Caco-2 (cell line): Measurements from ENCODE around the gene CIC. TPM values are rescaled to one million over a fixed set of nuclear protein-coding genes. Genes with fewer than 3 reads are reported as not detected.

Experiments used
- BruUV-seq: library from RNA; stranded (reverse); fragments of 400-500 nt; replicated peaks from 2 replicates; lab custom pipeline; 2021; lab: Mats Ljungman, UMichigan
- CTCF ChIA-PET: fragments of 300-600 bp; sonication (Branson Sonifier 250); formaldehyde crosslinking; loops from one replicate; lab custom pipeline; 2022; ENCODE audit warnings: antibody characterized with exemption; lab: Charles Lee
- POLR2A ChIA-PET: fragments of 300-600 bp; sonication (Branson Sonifier 250); formaldehyde crosslinking; loops from one replicate; lab custom pipeline; 2022; ENCODE audit warnings: antibody characterized with exemption; lab: Charles Lee
- DNase-seq, 2 experiments: peaks; one replicate each; pipeline versions ENCODE4 v3.0.0 to v3.0.0-alpha.2; 2020 to 2022
- H3K27me3 ChIP-seq: replicated peaks from 2 replicates; pipeline ENCODE4 v1.6.0; 2011; ENCODE audit warnings: low read length; ENCODE audit not compliant: control insufficient read depth, insufficient read depth
- H3K36me3 ChIP-seq: 2 replicates; pipeline ENCODE4 v1.5.1; 2011; ENCODE audit warnings: low read length; ENCODE audit not compliant: control insufficient read depth, insufficient read depth
- H3K4me1 ChIP-seq: fragments of 250-450 bp; sonication (Bioruptor Pico); 2 replicates; pipeline ENCODE4 v1.5.1; 2020; ENCODE audit warnings: mild to moderate bottlenecking
- H3K4me3 ChIP-seq: 2 replicates; pipeline ENCODE4 v1.5.1; 2011; ENCODE audit warnings: low read depth, mild to moderate bottlenecking, control low read depth, low read length
- H3K9me3 ChIP-seq: fragments of 250-450 bp; sonication (Bioruptor Pico); 2 replicates; pipeline ENCODE4 v1.5.1; 2020; ENCODE audit warnings: mild to moderate bottlenecking, moderate library complexity
- H3K27ac Mint-ChIP-seq: one replicate; pipeline ENCODE4 v1.8.0; 2022; ENCODE audit warnings: mixed read lengths; ENCODE audit not compliant: unreplicated experiment
- H3K27me3 Mint-ChIP-seq: one replicate; pipeline ENCODE4 v1.8.0; 2022; ENCODE audit warnings: mixed read lengths; ENCODE audit not compliant: insufficient read depth, unreplicated experiment
- H3K36me3 Mint-ChIP-seq: one replicate; pipeline ENCODE4 v1.8.0; 2022; ENCODE audit warnings: mild to moderate bottlenecking, mixed read lengths; ENCODE audit not compliant: insufficient read depth, unreplicated experiment
- H3K4me1 Mint-ChIP-seq: one replicate; pipeline ENCODE4 v1.8.0; 2022; ENCODE audit warnings: low read depth, mixed read lengths; ENCODE audit not compliant: unreplicated experiment
- H3K4me3 Mint-ChIP-seq: one replicate; pipeline ENCODE4 v1.8.0; 2022; ENCODE audit warnings: mild to moderate bottlenecking, moderate library complexity, mixed read lengths; ENCODE audit not compliant: unreplicated experiment
- H3K9me3 Mint-ChIP-seq: one replicate; pipeline ENCODE4 v1.8.0; 2022; ENCODE audit warnings: mixed read lengths; ENCODE audit not compliant: unreplicated experiment
- CTCF ChIP-seq, 2 experiments: fragments of 200-600 bp in 1 of 2; IDR thresholded peaks; 1 replicate in 1 of 2; 2 replicates in 1 of 2; pipeline versions ENCODE4 v1.5.1 to v1.8.0; 2011 to 2022; ENCODE audit warnings: antibody characterized with exemption in 1 of 2, control low read depth in 1 of 2, inconsistent platforms in 1 of 2, low read depth in 1 of 2, low read length in 1 of 2, mild to moderate bottlenecking in 1 of 2, moderate library complexity in 1 of 2; ENCODE audit not compliant: insufficient read depth in 1 of 2, severe bottlenecking in 1 of 2, unreplicated experiment in 1 of 2
- intact Hi-C: fragments of 100-400 bp; cut with micrococcal nuclease; formaldehyde crosslinking; loops from one replicate; pipeline ENCODE4 v1.10.0; 2022; ENCODE audit not compliant: unreplicated experiment
- total RNA-seq: library from RNA; stranded (reverse); gene quantifications from 2 replicates; pipeline ENCODE4 v1.2.3, GENCODE V29; 2022

Gene CIC
- total RNA-seq, 1 experiment from 2014 or later: 47.8 TPM

GRCh38 chr19:42315024-42315423, 46.0 kb downstream of the CIC start:
- no peak overlapping the region for H3K4me3 Mint-ChIP-seq
- CTCF ChIA-PET: no interaction called here
- Histone ChIP-seq H3K4me3 (no peak overlapping the region), H3K36me3 (no peaks in the 10 kb centered on the region), H3K27me3 (no peaks in the 10 kb centered on the region), H3K4me1 (0 out of 2 replicates have a peak, but pooled peaks cover 5% of the 10 kb centered on the region), H3K9me3 (no peaks in the 10 kb centered on the region)
- H3K4me1 Mint-ChIP-seq: no peaks in the 10 kb centered on the region
- POLR2A ChIA-PET: no interaction called here
- H3K9me3 Mint-ChIP-seq: no peaks in the 10 kb centered on the region
- no peak overlapping the region for H3K27ac Mint-ChIP-seq
- no TSS peak for BruUV-seq
- intact Hi-C loops: no loop called here
- TF ChIP-seq CTCF (IDR thresholded peaks at IDR 0.05; ENCODE audit: insufficient read depth in 1 of 2, low read depth in 1 of 2, low read length in 1 of 2, severe bottlenecking in 1 of 2, unreplicated experiment in 1 of 2): no peak
- H3K27me3 Mint-ChIP-seq: peaks cover 11% of the 10 kb centered on the region
- H3K36me3 Mint-ChIP-seq: no peaks in the 10 kb centered on the region
- DNase-seq: no peak

GRCh38 chr19:42316223-42317211, 47.5 kb downstream of the CIC start:
- CTCF ChIA-PET: no interaction called here
- POLR2A ChIA-PET: no interaction called here
- H3K4me3 ChIP-seq: no peak overlapping the region

More at GRCh38 chr19:42316223-42317211, 47.5 kb downstream of the CIC start:
- H3K9me3 Mint-ChIP-seq: no peaks in the 10 kb centered on the region
- BruUV-seq: no TSS peak
- H3K27me3 Mint-ChIP-seq: peaks cover 12% of the 10 kb centered on the region
- TF ChIP-seq CTCF (IDR thresholded peaks at IDR 0.05; ENCODE audit: insufficient read depth in 1 of 2, low read depth in 1 of 2, low read length in 1 of 2, severe bottlenecking in 1 of 2, unreplicated experiment in 1 of 2): no peak
- H3K4me1 Mint-ChIP-seq: no peaks in the 10 kb centered on the region
- H3K4me1 ChIP-seq: 0 out of 2 replicates have a peak, but pooled peaks cover 5% of the 10 kb centered on the region
- H3K36me3 Mint-ChIP-seq: no peaks in the 10 kb centered on the region
- no peak overlapping the region for H3K27ac Mint-ChIP-seq
- intact Hi-C loops: no loop called here
- DNase-seq: no peak
- H3K4me3 Mint-ChIP-seq: no peak overlapping the region
- H3K9me3 ChIP-seq: no peaks in the 10 kb centered on the region
- no peaks in the 10 kb centered on the region for H3K27me3 ChIP-seq
- no peaks in the 10 kb centered on the region for H3K36me3 ChIP-seq
